Cardiac muscle cell (in vitro differentiated cells and primary cell): Measurements from ENCODE around the gene KSR1. TPM values are rescaled to one million over a fixed set of nuclear protein-coding genes. Genes with fewer than 3 reads are reported as not detected.
"Not testable (repeated sequence)": the region's sequence is repeated elsewhere in the genome, so short reads cannot be mapped to it uniquely, and the experiment has no call there.

Experiments
- DNase-seq, 2 donors: peaks; one replicate each; pipeline versions ENCODE4 v3.0.0 to v3.0.0-alpha.2; 2010 to 2017; ENCODE audit warnings: low read depth in 1 of 2, low spot score in 1 of 2
- H3K27ac ChIP-seq: fragments of 200-600 bp; sonication (generic); 2 replicates; pipeline ENCODE4 v1.5.1; 2016
- H3K27me3 ChIP-seq: fragments of 200-600 bp; sonication (generic); 2 replicates; pipeline ENCODE4 v1.6.0; 2016; ENCODE audit warnings: control low read depth
- H3K36me3 ChIP-seq: fragments of 200-600 bp; sonication (generic); 2 replicates; pipeline ENCODE4 v1.5.1; 2016; ENCODE audit warnings: control low read depth
- H3K4me1 ChIP-seq: fragments of 200-600 bp; sonication (generic); 2 replicates; pipeline ENCODE4 v1.8.1; 2017; ENCODE audit warnings: low read depth, mild to moderate bottlenecking, mixed run types
- H3K4me3 ChIP-seq: fragments of 200-600 bp; sonication (generic); 2 replicates; pipeline ENCODE4 v1.5.1; 2016; ENCODE audit warnings: mild to moderate bottlenecking
- H3K9me3 ChIP-seq: fragments of 200-600 bp; sonication (generic); 2 replicates; pipeline ENCODE4 v1.5.1; 2017; ENCODE audit warnings: low read depth, mild to moderate bottlenecking, control low read depth
- polyA plus RNA-seq: library from polyadenylated mRNA; unstranded; fragments of >200 nt; fragmentation: Nextera tagmentation; extraction: Ambion mirVana; gene quantifications from 2 replicates; pipeline ENCODE4 v1.2.1, GENCODE V29; 2016
- total RNA-seq: library from RNA; depleted of rRNA; stranded (reverse); fragments of >200 nt; gene quantifications from 2 replicates; pipeline ENCODE4 v1.2.3, GENCODE V29; 2016
- TF ChIP-seq, protein P1 (sequence below): IDR thresholded peaks from 2 replicates; pipeline ENCODE4 v1.5.1; 2012; ENCODE audit warnings: low read depth, mild to moderate bottlenecking, low read length

Gene KSR1
- total and polyA plus RNA-seq, 2 experiments from 2014 or later, result 15.7 to 29.0 TPM

DNA sequence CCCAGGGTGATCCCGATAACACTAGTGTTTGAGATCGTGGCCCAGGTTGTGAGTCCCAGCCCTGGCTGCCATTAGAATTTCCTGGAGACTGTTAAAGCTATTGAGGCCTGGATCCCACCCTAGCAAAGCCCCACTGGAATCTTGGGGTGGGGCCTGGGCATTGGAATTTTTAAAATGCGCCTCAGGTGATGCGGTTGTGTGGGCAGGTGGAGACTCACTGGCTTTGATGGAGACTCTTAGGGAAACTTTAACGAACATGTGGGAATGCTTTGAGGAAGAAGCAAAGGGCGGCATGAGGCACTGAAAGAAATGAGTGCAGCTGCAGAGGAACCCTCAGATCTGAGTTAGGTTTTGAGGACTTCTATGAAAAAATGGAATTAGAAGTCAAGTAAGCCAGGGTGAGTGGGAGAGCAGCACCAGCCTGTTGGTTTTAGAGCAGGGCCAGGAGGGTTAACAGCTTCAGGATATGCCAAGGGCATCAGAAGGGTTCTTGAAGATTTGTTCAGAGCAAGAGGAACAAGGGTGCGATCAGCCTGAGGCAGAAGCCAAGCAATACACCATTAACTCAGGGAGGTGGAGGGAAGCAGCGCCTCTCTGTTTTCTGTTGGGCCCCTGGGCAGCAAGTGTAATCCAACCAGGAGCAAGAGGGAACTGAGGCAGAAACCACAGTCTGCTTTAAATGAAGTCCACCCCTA, 42.5 kb downstream of the KSR1 start:
- no peaks in the 10 kb centered on the region for H3K36me3 ChIP-seq
- no peak overlapping the region for H3K4me3 ChIP-seq
- H3K27ac ChIP-seq, result no peak overlapping the region
- no peaks in the 10 kb centered on the region for H3K27me3 ChIP-seq
- DNase-seq, result no peak
- no peaks in the 10 kb centered on the region for H3K9me3 ChIP-seq
- TF ChIP-seq, protein P1, sequence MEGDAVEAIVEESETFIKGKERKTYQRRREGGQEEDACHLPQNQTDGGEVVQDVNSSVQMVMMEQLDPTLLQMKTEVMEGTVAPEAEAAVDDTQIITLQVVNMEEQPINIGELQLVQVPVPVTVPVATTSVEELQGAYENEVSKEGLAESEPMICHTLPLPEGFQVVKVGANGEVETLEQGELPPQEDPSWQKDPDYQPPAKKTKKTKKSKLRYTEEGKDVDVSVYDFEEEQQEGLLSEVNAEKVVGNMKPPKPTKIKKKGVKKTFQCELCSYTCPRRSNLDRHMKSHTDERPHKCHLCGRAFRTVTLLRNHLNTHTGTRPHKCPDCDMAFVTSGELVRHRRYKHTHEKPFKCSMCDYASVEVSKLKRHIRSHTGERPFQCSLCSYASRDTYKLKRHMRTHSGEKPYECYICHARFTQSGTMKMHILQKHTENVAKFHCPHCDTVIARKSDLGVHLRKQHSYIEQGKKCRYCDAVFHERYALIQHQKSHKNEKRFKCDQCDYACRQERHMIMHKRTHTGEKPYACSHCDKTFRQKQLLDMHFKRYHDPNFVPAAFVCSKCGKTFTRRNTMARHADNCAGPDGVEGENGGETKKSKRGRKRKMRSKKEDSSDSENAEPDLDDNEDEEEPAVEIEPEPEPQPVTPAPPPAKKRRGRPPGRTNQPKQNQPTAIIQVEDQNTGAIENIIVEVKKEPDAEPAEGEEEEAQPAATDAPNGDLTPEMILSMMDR, result no peak
- peaks cover 16% of the 10 kb centered on the region for H3K4me1 ChIP-seq

DNA sequence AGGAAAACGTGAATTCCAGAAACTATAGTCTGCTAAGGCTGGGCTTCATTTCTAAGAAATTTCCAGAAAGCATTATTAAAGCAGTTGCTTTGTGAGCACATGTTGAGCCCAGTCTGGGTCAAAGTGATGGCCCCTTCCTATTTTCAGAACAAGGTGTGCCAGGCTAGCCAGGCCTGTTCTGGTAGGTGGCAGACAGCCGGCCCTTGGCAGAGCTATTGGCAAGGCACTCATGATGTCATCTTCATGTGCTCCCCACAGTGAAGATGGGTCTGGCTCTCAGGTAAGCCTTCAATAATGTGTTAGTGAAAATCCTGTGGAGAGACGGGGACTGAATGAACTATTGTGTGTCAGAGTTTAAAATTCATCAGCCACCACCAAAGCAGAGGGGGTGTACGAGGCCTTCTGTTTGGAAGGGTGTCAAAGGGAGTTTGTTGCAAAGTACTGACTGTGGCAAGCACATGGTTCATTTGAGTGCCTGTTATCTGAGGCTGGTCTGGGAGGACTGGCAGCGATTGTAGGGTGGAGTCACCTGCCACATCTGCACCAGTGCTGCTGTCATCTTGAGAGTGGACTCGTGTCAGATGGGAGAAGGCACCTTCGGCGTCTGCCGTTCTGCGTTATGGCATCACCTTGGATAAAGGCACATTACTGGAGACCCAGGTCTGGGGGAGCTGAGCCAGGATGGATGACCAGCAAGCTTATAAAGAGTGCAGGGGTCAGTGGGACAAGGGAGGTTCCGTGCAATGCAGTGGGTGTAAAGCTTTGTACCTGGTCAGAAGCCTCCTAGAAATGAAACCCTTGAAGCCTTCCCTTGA, 43.4 kb downstream of the KSR1 start:
- H3K27ac ChIP-seq, result no peak overlapping the region
- no peak overlapping the region for H3K4me3 ChIP-seq
- H3K27me3 ChIP-seq, result no peaks in the 10 kb centered on the region
- TF ChIP-seq, protein P1, result no peak
- peaks cover 10% of the 10 kb centered on the region for H3K4me1 ChIP-seq
- H3K9me3 ChIP-seq, result no peaks in the 10 kb centered on the region
- no peaks in the 10 kb centered on the region for H3K36me3 ChIP-seq
- no peak for DNase-seq

DNA sequence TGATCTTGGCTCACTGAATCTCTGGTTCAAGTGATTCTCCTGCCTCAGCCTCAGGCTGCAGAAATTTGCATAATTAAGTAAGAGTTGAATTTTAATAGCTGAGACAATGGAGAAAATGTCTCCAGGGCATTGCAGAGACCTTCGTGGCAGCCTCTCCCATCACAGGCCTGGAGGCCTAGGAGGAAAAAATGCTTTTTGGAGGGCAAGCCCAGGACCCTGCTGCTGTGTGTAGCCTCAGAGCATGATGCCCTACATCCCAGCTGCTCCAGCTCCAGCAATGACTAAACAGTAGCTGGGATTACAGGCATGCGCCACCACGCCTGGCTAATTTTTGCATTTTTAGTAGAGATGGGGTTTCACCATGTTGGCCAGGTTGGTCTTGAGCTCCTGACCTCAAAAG, 45.1 kb downstream of the KSR1 start:
- not testable (repeated sequence) for H3K27me3 ChIP-seq, H3K9me3 ChIP-seq, H3K36me3 ChIP-seq, DNase-seq, H3K4me1 ChIP-seq, H3K4me3 ChIP-seq, H3K27ac ChIP-seq

DNA sequence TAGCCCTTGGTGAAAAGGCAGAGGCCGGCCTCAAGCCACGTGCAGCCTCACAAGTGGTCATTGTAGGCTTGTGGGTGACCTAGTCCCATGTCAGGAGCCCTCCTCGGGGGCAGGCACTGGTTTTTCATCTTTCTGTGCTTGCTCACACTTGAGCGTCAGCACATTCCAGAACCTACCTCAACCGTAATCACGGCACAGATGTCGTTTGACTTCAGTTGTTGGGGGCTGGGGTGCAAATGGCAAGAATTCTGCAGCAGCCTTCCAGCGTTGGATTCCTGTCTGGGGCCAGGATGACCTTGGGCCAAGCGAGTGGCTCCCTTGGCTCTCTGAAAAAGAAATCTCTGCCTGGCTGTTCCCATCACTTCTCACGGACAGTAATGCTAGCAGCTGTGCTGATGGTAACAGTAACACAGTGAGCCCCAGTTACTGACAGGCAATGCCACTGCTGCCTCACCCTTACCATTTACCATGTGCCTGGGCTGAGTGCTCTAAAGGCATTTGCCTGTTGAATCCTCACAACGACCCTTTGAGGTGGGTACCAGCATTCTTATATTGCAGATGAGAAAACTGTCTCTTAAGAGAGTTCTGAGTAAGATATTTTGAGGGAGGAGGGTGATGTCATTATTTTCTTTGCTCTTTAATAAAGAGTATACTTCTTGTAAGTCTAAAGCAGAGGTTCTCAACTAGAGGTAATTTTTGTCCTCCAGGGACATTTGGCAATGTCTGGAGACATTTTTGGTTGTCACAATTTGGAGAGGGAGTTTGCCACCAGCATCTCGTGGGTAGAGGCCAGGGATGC, 46.5 kb downstream of the KSR1 start:
- peak in 1 of 2 donors; percentile 82 for DNase-seq
- Histone ChIP-seq H3K4me3 (no peak overlapping the region), H3K4me1 (no peaks in the 10 kb centered on the region), H3K27me3 (no peaks in the 10 kb centered on the region), H3K36me3 (no peaks in the 10 kb centered on the region), H3K9me3 (no peaks in the 10 kb centered on the region), H3K27ac (no peak overlapping the region)
- TF ChIP-seq, protein P1, result no peak

DNA sequence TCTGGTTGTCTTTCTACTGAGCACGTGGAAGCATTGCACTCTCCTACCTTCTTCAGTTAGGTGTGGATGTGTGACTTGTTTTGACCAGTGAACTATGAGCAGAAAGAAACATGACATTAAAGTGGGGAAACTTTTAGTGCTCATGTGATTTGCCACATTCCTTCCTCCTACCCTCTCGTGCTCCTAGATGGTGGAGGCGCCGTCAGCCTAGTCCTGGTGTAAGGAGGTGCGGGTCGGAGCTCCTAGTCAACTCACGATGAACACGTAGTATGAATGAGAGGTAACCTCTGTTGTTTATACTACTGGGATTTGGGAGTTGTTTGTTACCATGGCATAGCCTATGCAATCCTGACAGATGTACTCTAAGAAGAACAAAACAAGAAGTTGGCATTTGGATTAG, 47.4 kb downstream of the KSR1 start:
- no peaks in the 10 kb centered on the region for H3K27me3 ChIP-seq
- H3K36me3 ChIP-seq, result no peaks in the 10 kb centered on the region
- TF ChIP-seq, protein P1, result no peak
- no peak for DNase-seq
- no peak overlapping the region for H3K27ac ChIP-seq
- no peak overlapping the region for H3K4me3 ChIP-seq
- H3K4me1 ChIP-seq, result no peaks in the 10 kb centered on the region
- H3K9me3 ChIP-seq, result no peaks in the 10 kb centered on the region
